GM23338 (cell line): ENCODE measurements around the gene BPI.

ENCODE experiments used
- CREB1 ChIP-seq: fragments of 250-450 bp; sonication (Bioruptor Pico); IDR thresholded peaks from 2 replicates; pipeline ENCODE4 v1.5.0; 2020; ENCODE audit warnings: low read depth, mild to moderate bottlenecking, moderate library complexity
- EZH2 ChIP-seq: fragments of 200-600 bp; sonication (generic); IDR thresholded peaks from one replicate; pipeline ENCODE4 v1.8.0; 2017; ENCODE audit warnings: antibody characterized with exemption, mild to moderate bottlenecking, low read depth; ENCODE audit not compliant: unreplicated experiment
- EZH2phosphoT487 ChIP-seq: fragments of 200-600 bp; sonication (generic); IDR thresholded peaks from one replicate; pipeline ENCODE4 v1.8.1; 2018; ENCODE audit warnings: antibody characterized with exemption; ENCODE audit not compliant: unreplicated experiment
- JUNB ChIP-seq: IDR thresholded peaks from one replicate; pipeline ENCODE4 v1.6.1; 2016; ENCODE audit warnings: antibody characterized with exemption; ENCODE audit not compliant: unreplicated experiment
- NANOG ChIP-seq: IDR thresholded peaks from 2 replicates; pipeline ENCODE4 v1.6.1; 2016; ENCODE audit warnings: antibody characterized with exemption, borderline replicate concordance
- POLR2AphosphoS5 ChIP-seq: IDR thresholded peaks from 2 replicates; pipeline ENCODE4 v1.6.1; 2016; ENCODE audit warnings: antibody characterized with exemption, low read depth
- REST ChIP-seq: IDR thresholded peaks from one replicate; pipeline ENCODE4 v1.6.1; 2018; ENCODE audit warnings: antibody characterized with exemption; ENCODE audit not compliant: unreplicated experiment
- ZNF331 ChIP-seq: fragments of 250-450 bp; sonication (Bioruptor Pico); IDR thresholded peaks from 2 replicates; pipeline ENCODE4 v1.5.0; 2020; ENCODE audit warnings: low read depth, mild to moderate bottlenecking, moderate library complexity
- TF ChIP-seq, protein P1 (sequence below), 2 experiments: fragments of 200-600 bp in 1 of 2; sonication (generic) in 1 of 2; conservative IDR thresholded peaks; 2 replicates each; pipeline versions ENCODE4 v1.5.1 to v1.6.1; 2016 to 2017; ENCODE audit warnings: antibody characterized with exemption in 2 of 2, low read depth in 2 of 2, mild to moderate bottlenecking in 2 of 2, moderate library complexity in 1 of 2

DNA sequence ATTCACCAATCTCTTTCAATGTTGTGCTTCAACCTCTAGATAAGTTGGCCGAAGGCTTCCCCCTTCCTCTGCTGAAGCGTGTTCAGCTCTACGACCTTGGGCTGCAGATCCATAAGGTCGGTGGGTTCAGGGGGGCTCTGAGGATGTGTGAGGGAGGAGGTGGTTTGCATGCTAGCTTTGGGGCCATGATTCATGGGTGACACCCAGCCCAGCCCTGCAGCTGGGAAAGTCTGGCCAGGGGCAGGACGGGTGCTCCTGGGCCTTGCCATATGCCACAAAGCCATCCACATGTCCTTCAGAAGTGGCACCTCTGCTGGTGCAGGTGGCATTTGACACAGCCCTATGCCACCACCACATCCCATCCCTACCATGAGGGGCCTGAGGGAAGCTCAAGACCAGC lies 69.9 kb downstream of the BPI start:
- no peak for TF ChIP-seq POLR2AphosphoS5
- no peak for TF ChIP-seq EZH2phosphoT487
- TF ChIP-seq, protein P1, sequence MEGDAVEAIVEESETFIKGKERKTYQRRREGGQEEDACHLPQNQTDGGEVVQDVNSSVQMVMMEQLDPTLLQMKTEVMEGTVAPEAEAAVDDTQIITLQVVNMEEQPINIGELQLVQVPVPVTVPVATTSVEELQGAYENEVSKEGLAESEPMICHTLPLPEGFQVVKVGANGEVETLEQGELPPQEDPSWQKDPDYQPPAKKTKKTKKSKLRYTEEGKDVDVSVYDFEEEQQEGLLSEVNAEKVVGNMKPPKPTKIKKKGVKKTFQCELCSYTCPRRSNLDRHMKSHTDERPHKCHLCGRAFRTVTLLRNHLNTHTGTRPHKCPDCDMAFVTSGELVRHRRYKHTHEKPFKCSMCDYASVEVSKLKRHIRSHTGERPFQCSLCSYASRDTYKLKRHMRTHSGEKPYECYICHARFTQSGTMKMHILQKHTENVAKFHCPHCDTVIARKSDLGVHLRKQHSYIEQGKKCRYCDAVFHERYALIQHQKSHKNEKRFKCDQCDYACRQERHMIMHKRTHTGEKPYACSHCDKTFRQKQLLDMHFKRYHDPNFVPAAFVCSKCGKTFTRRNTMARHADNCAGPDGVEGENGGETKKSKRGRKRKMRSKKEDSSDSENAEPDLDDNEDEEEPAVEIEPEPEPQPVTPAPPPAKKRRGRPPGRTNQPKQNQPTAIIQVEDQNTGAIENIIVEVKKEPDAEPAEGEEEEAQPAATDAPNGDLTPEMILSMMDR (conservative IDR thresholded peaks at IDR 0.05; ENCODE audit: low read depth in 2 of 2): no peak
- no peak for TF ChIP-seq EZH2
- no peak for TF ChIP-seq JUNB
- no peak for TF ChIP-seq ZNF331 (CRISPR knock-in tag)
- TF ChIP-seq CREB1: no peak
- TF ChIP-seq REST: no peak
- no peak for TF ChIP-seq NANOG
